ENCODE data around the gene IQCC. TPM values are rescaled to one million over a fixed set of nuclear protein-coding genes. Genes with fewer than 3 reads are reported as not detected.

IQCC gene
- total RNA-seq, 1 donor from 2014 or later, result 3.8 TPM

DNA sequence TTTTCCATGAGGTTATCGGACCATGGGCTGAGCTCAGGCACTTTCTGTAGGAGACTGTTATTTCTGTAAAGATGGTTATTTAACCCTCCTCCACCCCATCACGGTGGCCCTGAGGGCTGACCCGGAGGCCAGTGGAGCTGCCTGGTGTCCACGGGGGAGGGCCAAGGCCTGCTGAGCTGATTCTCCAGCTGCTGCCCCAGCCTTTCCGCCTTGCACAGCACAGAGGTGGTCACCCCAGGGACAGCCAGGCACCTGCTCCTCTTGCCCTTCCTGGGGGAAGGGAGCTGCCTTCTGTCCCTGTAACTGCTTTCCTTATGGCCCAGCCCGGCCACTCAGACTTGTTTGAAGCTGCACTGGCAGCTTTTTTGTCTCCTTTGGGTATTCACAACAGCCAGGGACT, 7.6 kb upstream of the IQCC start:
- TF ChIP-seq, protein P1, sequence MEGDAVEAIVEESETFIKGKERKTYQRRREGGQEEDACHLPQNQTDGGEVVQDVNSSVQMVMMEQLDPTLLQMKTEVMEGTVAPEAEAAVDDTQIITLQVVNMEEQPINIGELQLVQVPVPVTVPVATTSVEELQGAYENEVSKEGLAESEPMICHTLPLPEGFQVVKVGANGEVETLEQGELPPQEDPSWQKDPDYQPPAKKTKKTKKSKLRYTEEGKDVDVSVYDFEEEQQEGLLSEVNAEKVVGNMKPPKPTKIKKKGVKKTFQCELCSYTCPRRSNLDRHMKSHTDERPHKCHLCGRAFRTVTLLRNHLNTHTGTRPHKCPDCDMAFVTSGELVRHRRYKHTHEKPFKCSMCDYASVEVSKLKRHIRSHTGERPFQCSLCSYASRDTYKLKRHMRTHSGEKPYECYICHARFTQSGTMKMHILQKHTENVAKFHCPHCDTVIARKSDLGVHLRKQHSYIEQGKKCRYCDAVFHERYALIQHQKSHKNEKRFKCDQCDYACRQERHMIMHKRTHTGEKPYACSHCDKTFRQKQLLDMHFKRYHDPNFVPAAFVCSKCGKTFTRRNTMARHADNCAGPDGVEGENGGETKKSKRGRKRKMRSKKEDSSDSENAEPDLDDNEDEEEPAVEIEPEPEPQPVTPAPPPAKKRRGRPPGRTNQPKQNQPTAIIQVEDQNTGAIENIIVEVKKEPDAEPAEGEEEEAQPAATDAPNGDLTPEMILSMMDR (IDR thresholded peaks at IDR 0.05; ENCODE audit: unreplicated experiment), result no peak
- H3K27me3 Mint-ChIP-seq (ENCODE audit: low read depth), result no peaks in the 10 kb centered on the region
- no peak overlapping the region for H3K27ac Mint-ChIP-seq
- peaks cover 18% of the 10 kb centered on the region for H3K36me3 Mint-ChIP-seq
- H3K4me1 Mint-ChIP-seq, result peaks cover 16% of the 10 kb centered on the region
- H3K4me3 Mint-ChIP-seq, result no peak overlapping the region
- no peak for DNase-seq (ENCODE audit: low spot score in 2 of 2, unreplicated experiment in 2 of 2)
- H3K9me3 Mint-ChIP-seq, result no peaks in the 10 kb centered on the region

DNA sequence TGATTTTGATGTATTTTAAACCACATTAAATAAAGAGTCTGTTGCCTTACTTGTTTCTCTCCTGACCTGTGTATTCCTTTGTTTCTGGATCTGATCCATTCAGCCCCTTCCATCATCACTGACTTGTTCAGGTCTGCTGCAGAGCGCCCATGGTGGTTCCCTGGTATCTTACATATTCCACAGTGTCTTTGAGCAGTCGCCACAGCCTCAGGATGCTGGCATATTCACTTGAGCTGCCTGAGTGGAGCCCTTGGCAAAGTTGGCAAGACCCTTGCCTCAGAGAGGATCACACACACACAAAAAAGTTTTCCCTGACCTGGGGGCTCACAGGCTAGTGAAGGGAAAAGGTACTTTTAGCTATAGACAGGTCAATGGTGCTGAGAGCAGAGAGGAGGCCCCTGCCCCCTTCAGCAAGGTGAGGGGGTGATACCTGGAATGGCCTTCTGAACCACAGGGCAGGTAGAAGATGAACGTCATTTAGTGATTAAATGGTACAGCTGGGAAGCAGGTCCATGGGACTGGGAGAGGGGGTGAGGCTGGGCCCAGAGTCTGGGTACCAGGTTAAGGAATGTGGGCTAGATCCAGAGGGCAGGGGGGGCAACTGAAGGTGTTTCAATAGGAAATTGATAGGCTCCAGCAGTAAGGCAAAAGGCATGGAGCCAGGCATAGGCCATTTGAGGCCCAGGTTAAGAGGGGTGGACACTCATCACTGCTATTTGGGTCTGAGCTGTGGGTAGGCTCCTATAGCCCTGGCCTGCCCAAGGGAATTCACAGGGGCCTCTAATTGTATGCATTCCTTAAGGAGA, 7.0 kb upstream of the IQCC start:
- Mint-ChIP-seq H3K27me3 (ENCODE audit: low read depth) (no peaks in the 10 kb centered on the region), H3K36me3 (peaks cover 12% of the 10 kb centered on the region), H3K27ac (no peak overlapping the region), H3K9me3 (no peaks in the 10 kb centered on the region), H3K4me1 (peaks cover 16% of the 10 kb centered on the region), H3K4me3 (no peak overlapping the region)
- no peak for DNase-seq (ENCODE audit: low spot score in 2 of 2, unreplicated experiment in 2 of 2)
- TF ChIP-seq, protein P1 (IDR thresholded peaks at IDR 0.05; ENCODE audit: unreplicated experiment), result no peak

DNA sequence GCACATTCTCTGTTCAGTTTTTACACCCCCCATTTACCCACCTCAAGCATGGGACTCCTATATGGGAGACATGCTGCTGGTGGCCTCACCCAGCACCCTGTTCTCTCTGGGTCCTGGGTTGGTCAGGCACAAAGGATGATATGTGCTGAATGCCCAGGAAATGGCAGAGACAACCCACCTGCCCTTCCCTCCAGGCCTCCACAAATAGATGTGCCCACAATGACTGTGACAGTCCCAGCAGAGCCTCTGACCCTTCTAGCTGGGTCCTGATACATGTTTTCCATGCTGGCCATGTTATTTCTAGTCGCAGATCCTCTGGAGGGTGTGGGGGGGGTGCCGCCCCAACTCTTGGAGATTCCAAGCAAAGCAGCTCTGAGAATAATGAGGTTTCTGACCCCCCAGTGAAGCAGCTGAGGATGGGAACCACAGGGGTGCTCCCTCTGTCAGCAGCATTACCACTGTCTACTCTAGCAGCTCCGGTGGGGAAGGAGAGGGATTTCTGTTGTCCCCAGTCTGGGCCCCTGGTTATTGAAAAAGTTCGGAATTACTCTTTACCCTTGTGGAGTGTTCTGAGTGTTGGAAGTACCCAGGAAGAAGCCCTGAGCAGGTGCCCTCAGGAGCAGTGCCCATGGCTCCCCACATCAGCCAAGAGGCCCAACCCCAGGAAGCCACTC, 6.3 kb upstream of the IQCC start:
- peaks cover 16% of the 10 kb centered on the region for H3K4me1 Mint-ChIP-seq
- H3K27ac Mint-ChIP-seq, result peak overlapping the region; percentile 34
- H3K36me3 Mint-ChIP-seq, result peaks cover 7% of the 10 kb centered on the region
- DNase-seq (ENCODE audit: low spot score in 2 of 2, unreplicated experiment in 2 of 2), result no peak
- no peak overlapping the region for H3K4me3 Mint-ChIP-seq
- TF ChIP-seq, protein P1 (IDR thresholded peaks at IDR 0.05; ENCODE audit: unreplicated experiment), result no peak
- no peaks in the 10 kb centered on the region for H3K9me3 Mint-ChIP-seq
- no peaks in the 10 kb centered on the region for H3K27me3 Mint-ChIP-seq (ENCODE audit: low read depth)

DNA sequence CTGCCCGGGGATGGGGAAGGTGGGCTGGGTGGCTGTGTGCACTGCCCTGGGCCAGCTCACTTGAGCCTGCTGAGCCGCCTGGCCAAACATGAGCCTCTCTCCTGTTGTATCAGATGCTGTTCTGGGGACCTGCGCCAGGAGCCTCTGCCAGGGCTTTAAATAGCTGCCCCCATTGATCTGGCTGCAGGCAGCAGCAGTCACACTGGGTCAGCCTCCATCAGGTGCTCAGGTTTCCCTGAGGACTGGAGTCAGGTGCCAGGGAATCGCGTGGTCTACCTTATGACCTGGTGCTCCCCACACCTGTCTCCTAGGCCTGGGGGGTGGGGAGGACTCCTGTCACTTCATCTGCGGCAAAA, 5.8 kb upstream of the IQCC start:
- H3K4me3 Mint-ChIP-seq, result peak overlapping the region; percentile 87

DNA sequence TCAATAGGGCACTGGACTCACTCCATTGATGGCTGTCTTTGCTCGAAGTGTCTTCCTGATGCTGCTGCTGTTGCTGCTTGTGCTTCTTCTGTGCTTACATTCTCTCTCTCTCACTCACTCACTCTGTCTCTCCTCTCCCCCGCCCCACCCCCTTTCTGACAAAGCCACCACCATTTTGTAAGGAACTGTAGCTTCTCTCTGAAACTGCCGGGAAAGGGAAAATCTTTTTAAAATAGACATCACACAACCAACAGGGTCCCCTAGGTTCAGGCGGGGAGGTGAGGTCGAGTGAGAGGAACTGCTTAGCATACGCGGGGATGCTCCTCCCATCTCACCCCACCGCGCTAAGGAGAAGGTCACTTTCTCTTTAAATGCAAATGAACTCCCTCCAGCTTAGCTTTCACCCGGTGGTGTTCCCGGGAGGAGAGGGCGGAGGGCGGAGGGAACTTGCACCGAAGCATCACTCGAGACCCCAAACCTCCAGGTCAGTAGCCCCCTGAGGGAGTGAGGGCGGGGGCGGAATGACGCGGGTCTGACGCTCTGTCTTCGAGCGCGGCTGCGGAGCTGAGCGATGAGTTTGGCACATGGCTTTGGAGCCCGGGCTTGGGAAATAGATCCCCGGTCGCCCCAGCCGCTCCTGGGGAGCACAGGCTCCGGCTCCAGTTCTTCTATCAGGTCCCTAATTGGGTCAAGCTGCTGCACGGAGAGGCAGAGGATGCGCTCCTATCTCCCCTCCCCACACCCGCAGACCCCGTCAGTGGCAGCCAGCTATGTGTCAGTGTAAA, 5.1 kb upstream of the IQCC start, which contains the start of gene CCDC28B:
Gene CCDC28B, plus strand, starts transcription at position 370 of the 785 bp plus-strand sequence. CDS start 1,341 bp downstream, outside the sequence.
- Mint-ChIP-seq H3K4me1 (peaks cover 19% of the 10 kb centered on the region), H3K36me3 (peaks cover 5% of the 10 kb centered on the region), H3K9me3 (no peaks in the 10 kb centered on the region), H3K27ac (peak within 1 kb of the TSS; percentile 94), H3K4me3 (peak within 1 kb of the TSS; percentile 87), H3K27me3 (ENCODE audit: low read depth) (no peaks in the 10 kb centered on the region)
- DNase-seq (ENCODE audit: low spot score in 2 of 2, unreplicated experiment in 2 of 2), result peak in 1 of 2 experiments; percentile 57
- TF ChIP-seq, protein P1 (IDR thresholded peaks at IDR 0.05; ENCODE audit: unreplicated experiment), result no peak

More for the DNA sequence above, 5.8 kb upstream of the IQCC start:
- Mint-ChIP-seq H3K4me1 (peaks cover 17% of the 10 kb centered on the region), H3K36me3 (peaks cover 5% of the 10 kb centered on the region), H3K27ac (peak overlapping the region; percentile 87), H3K27me3 (ENCODE audit: low read depth) (no peaks in the 10 kb centered on the region), H3K9me3 (no peaks in the 10 kb centered on the region)
- no peak for DNase-seq (ENCODE audit: low spot score in 2 of 2, unreplicated experiment in 2 of 2)
- TF ChIP-seq, protein P1 (IDR thresholded peaks at IDR 0.05; ENCODE audit: unreplicated experiment), result no peak

All from mesothelial cell of epicardium (in vitro differentiated cells).